ENCODE data around the gene PHACTR3.

The PHACTR3 gene

DNA sequence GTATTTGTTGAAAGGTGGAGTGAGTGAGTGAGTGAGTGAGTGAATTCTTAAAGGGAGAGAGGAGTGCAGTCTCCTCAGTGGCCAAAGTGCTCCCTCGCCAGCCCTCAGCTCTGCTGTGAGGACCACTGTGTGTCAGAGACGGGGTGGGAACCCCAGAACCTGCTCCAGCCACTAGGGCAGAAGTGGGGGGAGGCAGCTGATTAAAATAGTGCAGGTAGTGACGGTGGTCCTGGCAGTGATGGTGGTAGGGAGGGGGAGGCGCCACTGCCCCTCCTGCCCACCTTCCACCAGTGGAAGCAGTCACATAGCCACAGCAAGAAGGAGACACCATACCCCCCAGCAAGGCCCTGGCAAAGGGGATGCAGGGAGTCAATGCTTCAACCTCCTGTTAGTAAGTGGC, 133.5 kb downstream of the PHACTR3 start:
- TF ChIP-seq, protein P1, sequence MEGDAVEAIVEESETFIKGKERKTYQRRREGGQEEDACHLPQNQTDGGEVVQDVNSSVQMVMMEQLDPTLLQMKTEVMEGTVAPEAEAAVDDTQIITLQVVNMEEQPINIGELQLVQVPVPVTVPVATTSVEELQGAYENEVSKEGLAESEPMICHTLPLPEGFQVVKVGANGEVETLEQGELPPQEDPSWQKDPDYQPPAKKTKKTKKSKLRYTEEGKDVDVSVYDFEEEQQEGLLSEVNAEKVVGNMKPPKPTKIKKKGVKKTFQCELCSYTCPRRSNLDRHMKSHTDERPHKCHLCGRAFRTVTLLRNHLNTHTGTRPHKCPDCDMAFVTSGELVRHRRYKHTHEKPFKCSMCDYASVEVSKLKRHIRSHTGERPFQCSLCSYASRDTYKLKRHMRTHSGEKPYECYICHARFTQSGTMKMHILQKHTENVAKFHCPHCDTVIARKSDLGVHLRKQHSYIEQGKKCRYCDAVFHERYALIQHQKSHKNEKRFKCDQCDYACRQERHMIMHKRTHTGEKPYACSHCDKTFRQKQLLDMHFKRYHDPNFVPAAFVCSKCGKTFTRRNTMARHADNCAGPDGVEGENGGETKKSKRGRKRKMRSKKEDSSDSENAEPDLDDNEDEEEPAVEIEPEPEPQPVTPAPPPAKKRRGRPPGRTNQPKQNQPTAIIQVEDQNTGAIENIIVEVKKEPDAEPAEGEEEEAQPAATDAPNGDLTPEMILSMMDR (IDR thresholded peaks at IDR 0.05): no peak
- Histone ChIP-seq H3K36me3 (no peaks in the 10 kb centered on the region), H3K27me3 (peaks cover 72% of the 10 kb centered on the region), H3K27ac (no peak overlapping the region), H3K4me1 (ENCODE audit: control insufficient read depth in 1 of 2, insufficient read depth in 1 of 2, low read depth in 1 of 2, low read length in 1 of 2) (no peaks in the 10 kb centered on the region), H3K4me3 (ENCODE audit: low read depth in 1 of 2, low read length in 1 of 2) (no peak overlapping the region), H3K9me3 (no peaks in the 10 kb centered on the region)

DNA sequence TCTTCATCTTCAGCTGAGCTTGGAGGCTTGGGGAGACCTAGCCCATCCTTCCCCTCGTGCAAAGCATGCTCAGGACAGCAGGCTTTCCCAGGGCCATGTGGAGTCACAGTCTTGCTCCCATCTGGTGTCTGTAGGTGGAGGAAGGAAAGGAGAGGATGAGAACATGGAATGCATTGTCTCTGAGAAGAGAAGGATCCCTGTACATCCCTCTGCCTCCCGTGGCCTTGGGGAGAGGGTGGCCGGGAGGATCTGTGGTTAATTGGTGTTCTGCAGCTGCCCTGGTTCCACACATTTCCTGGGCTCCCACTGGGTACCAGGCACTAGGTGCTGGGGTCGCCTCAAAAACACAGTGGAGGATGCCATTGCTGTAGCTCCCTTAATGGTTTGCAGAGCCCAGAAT, 134.5 kb downstream of the PHACTR3 start:
- H3K27ac ChIP-seq: no peak overlapping the region
- no peaks in the 10 kb centered on the region for H3K9me3 ChIP-seq
- TF ChIP-seq, protein P1 (IDR thresholded peaks at IDR 0.05): no peak
- H3K36me3 ChIP-seq: no peaks in the 10 kb centered on the region
- no peak overlapping the region for H3K4me3 ChIP-seq (ENCODE audit: low read depth in 1 of 2, low read length in 1 of 2)
- no peaks in the 10 kb centered on the region for H3K4me1 ChIP-seq (ENCODE audit: control insufficient read depth in 1 of 2, insufficient read depth in 1 of 2, low read depth in 1 of 2, low read length in 1 of 2)
- H3K27me3 ChIP-seq: peaks cover 61% of the 10 kb centered on the region

DNA sequence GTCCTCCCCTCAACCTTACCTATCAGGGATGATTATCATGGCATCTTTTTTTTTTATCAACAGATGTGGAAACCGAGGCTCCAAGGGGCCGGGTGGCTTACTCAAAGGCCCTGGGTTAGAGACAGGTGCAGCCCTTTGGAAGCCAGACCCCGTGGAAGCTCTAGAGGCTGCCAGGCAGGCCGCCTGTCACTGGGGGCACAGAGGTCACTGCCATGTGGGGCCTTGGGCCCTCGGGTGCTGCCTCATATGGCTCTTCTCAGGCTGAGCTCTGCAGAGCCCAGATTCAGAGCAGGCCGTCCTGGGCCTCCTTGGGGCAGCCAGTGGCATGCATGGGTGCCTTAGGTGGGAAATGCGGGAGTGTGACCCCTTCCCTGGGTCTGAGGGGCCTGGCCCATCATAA, 136.3 kb downstream of the PHACTR3 start:
- no peaks in the 10 kb centered on the region for H3K36me3 ChIP-seq
- no peak overlapping the region for H3K4me3 ChIP-seq (ENCODE audit: low read depth in 1 of 2, low read length in 1 of 2)
- H3K4me1 ChIP-seq (ENCODE audit: control insufficient read depth in 1 of 2, insufficient read depth in 1 of 2, low read depth in 1 of 2, low read length in 1 of 2): no peaks in the 10 kb centered on the region
- TF ChIP-seq, protein P1 (IDR thresholded peaks at IDR 0.05): no peak
- peaks cover 54% of the 10 kb centered on the region for H3K27me3 ChIP-seq
- no peaks in the 10 kb centered on the region for H3K9me3 ChIP-seq
- no peak overlapping the region for H3K27ac ChIP-seq

DNA sequence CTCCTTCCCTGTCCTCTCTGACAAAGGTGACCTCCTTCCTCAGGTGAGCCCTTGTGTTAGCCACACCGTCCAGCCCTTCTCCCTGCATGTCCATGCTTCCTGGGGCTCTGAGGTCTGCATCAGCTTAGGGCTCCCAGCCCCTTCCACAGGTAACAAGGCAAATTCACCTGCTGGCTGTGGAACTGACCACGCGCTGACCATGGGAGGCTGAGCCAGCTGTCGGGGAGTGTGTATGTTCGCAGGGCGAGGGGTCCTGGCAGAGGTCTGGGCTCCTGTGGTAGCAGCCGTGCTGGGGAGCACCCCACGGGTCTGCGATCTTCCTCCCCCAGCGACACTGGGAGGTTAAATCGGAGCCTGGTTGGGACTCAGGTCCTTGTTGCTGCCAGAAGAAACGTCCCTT, 136.7 kb downstream of the PHACTR3 start:
- Histone ChIP-seq H3K4me1 (ENCODE audit: control insufficient read depth in 1 of 2, insufficient read depth in 1 of 2, low read depth in 1 of 2, low read length in 1 of 2) (no peaks in the 10 kb centered on the region), H3K9me3 (no peaks in the 10 kb centered on the region), H3K36me3 (no peaks in the 10 kb centered on the region), H3K4me3 (ENCODE audit: low read depth in 1 of 2, low read length in 1 of 2) (no peak overlapping the region), H3K27me3 (peaks cover 50% of the 10 kb centered on the region), H3K27ac (no peak overlapping the region)
- TF ChIP-seq, protein P1 (IDR thresholded peaks at IDR 0.05): no peak

DNA sequence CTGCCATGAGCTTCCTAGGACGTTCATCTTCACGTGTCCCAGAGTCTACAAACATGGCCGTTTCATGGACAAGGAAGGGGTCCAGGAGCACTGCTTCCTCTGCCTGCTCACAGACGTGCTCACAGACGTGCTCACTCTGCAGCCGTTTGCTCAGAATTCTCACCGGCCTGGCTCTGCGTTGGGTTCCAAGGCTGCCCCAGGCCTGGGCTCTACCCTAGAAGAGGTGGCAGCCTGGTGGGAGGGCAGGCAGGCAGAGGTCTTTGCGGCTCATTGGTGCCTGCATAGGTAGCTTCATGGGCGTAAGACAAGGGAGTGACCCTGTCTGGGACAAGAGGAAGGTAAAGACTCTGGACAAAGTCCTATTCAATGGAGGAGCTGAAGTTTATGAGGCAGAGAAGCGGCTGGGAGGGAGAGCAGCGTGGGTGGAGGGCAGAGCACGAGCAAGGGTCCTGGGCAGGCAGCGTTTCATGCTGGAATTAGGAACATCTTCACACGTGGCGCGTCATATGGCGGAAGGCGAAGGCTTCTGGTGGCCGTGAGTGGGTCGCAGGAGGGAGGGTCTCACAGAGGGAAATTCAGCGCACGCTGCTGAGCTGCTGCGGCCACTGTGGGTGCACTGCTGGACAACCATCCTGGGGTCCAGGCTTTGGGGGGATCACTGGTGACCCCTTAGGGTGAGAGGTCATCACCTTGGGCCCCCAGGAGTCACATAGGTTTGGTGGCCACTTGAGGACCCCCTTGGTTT, 138.2 kb downstream of the PHACTR3 start:
- TF ChIP-seq, protein P1 (IDR thresholded peaks at IDR 0.05): no peak
- Histone ChIP-seq H3K27ac (no peak overlapping the region), H3K4me1 (ENCODE audit: control insufficient read depth in 1 of 2, insufficient read depth in 1 of 2, low read depth in 1 of 2, low read length in 1 of 2) (no peaks in the 10 kb centered on the region), H3K27me3 (peaks cover 45% of the 10 kb centered on the region), H3K36me3 (no peaks in the 10 kb centered on the region), H3K9me3 (no peaks in the 10 kb centered on the region), H3K4me3 (ENCODE audit: low read depth in 1 of 2, low read length in 1 of 2) (no peak overlapping the region)
